GM12878 (cell line): ENCODE data around the gene OR5A1. TPM values are rescaled to one million over a fixed set of nuclear protein-coding genes. Genes with fewer than 3 reads are reported as not detected.

Source experiments
- ATAC-seq: fragments of 200-7000 bp; cut with Tn5 transposase; 3 replicates; pipeline ENCODE4 v1.9.1; 2020; ENCODE audit warnings: mild to moderate bottlenecking, moderate library complexity
- BruUV-seq: library from RNA; stranded (reverse); fragments of 400-500 nt; replicated peaks from 2 replicates; lab custom pipeline; 2021; lab: Mats Ljungman, UMichigan
- CTCF ChIA-PET: fragments of 300-600 bp; sonication (Branson Sonifier 250); formaldehyde crosslinking; extraction: SDS; loops from one replicate; lab custom pipeline; 2021; ENCODE audit warnings: inconsistent platforms; lab: Yijun Ruan, JAX
- POLR2A ChIA-PET: fragments of 350-600 bp; formaldehyde crosslinking; extraction: SDS; loops from one replicate; lab custom pipeline; 2021; ENCODE audit warnings: inconsistent platforms; lab: Charles Lee
- RAD21 ChIA-PET: fragments of 300-600 bp; sonication (Branson Sonifier 250); formaldehyde crosslinking; loops from one replicate; lab custom pipeline; 2023; ENCODE audit warnings: antibody characterized with exemption; ENCODE audit not compliant: unreplicated experiment; lab: Charles Lee
- SMC1A ChIA-PET: fragments of 300-600 bp; sonication (Branson Sonifier 250); formaldehyde crosslinking; loops from one replicate; lab custom pipeline; 2023; ENCODE audit not compliant: unreplicated experiment, uncharacterized antibody; lab: Charles Lee
- DNase-seq: peaks from one replicate; pipeline ENCODE4 v3.0.0-alpha.2; 2011; ENCODE audit warnings: low read depth, low spot score
- FAIRE-seq: peaks from 3 replicates; lab custom pipeline; 2011; peaks lifted over from hg19 to GRCh38; lab: Jason Lieb, UNC
- H2AFZ ChIP-seq: 2 replicates; pipeline ENCODE4 v1.6.0; 2011; ENCODE audit warnings: low read depth, low read length, control low read depth; ENCODE audit not compliant: control insufficient read depth
- H3K27ac ChIP-seq: 2 replicates; pipeline ENCODE4 v1.5.1; 2011; ENCODE audit warnings: control low read depth; ENCODE audit not compliant: control insufficient read depth, insufficient read depth
- H3K27me3 ChIP-seq, 2 experiments: replicated peaks in 1 of 2; 2 replicates each; pipeline versions ENCODE4 v1.6.0 to v1.6.1; 2011; ENCODE audit warnings: low read length in 1 of 2; ENCODE audit not compliant: control insufficient read depth in 2 of 2, insufficient read depth in 2 of 2
- H3K36me3 ChIP-seq, 2 experiments: 2 replicates each; pipeline ENCODE4 v1.5.1; 2011; ENCODE audit warnings: low read length in 1 of 2; ENCODE audit not compliant: control insufficient read depth in 2 of 2, insufficient read depth in 2 of 2
- H3K4me1 ChIP-seq: 2 replicates; pipeline ENCODE4 v1.6.1; 2011; ENCODE audit warnings: mild to moderate bottlenecking, low read length, moderate library complexity, mixed read lengths; ENCODE audit not compliant: control insufficient read depth, insufficient read depth
- H3K4me2 ChIP-seq: 2 replicates; pipeline ENCODE4 v1.6.0; 2011; ENCODE audit warnings: control low read depth; ENCODE audit not compliant: control insufficient read depth, insufficient read depth
- H3K4me3 ChIP-seq: fragments of 200-600 bp; sonication (generic); 2 replicates; pipeline ENCODE4 v1.5.1; 2016
- H3K79me2 ChIP-seq: 2 replicates; pipeline ENCODE4 v1.6.0; 2011; ENCODE audit warnings: low read length; ENCODE audit not compliant: control insufficient read depth, insufficient read depth
- H3K9ac ChIP-seq: 2 replicates; pipeline ENCODE4 v1.8.0; 2011; ENCODE audit warnings: low read length, control low read depth, mixed read lengths; ENCODE audit not compliant: control insufficient read depth, insufficient read depth
- H3K9me3 ChIP-seq: replicated peaks from 3 replicates; pipeline ENCODE4 v1.5.1; 2011; ENCODE audit warnings: mild to moderate bottlenecking, low read length; ENCODE audit not compliant: control insufficient read depth, insufficient read depth
- H4K20me1 ChIP-seq: 2 replicates; pipeline ENCODE4 v1.6.0; 2011; ENCODE audit not compliant: control insufficient read depth, insufficient read depth
- ATF3 ChIP-seq: IDR thresholded peaks from 2 replicates; pipeline ENCODE4 v1.6.1; 2011; ENCODE audit warnings: low read depth, mild to moderate bottlenecking, low read length, moderate library complexity, borderline replicate concordance; ENCODE audit errors: extremely low read depth
- BCLAF1 ChIP-seq: fragments of 450-650 bp; IDR thresholded peaks from 2 replicates; pipeline ENCODE4 v1.6.1; 2017; ENCODE audit warnings: antibody characterized with exemption, mild to moderate bottlenecking, moderate library complexity
- E2F4 ChIP-seq: IDR thresholded peaks from 2 replicates; pipeline ENCODE4 v1.6.1; 2012; ENCODE audit warnings: low read depth, low read length, improper control_type of control experiment
- HDGF ChIP-seq: fragments of 450-650 bp; IDR thresholded peaks from 2 replicates; pipeline ENCODE4 v1.6.1; 2016; ENCODE audit warnings: antibody characterized with exemption
- KAT2A ChIP-seq: conservative IDR thresholded peaks from 2 replicates; pipeline ENCODE4 v1.6.1; 2011; ENCODE audit warnings: low read depth, low read length; ENCODE audit not compliant: control insufficient read depth
- YBX1 ChIP-seq: fragments of 450-650 bp; IDR thresholded peaks from 2 replicates; pipeline ENCODE4 v1.6.1; 2016; ENCODE audit warnings: antibody characterized with exemption
- WGBS: methylation state at CpG from one replicate; pipeline ENCODE4 v1.1.6; 2016; ENCODE audit warnings: low lambda C conversion rate; ENCODE audit not compliant: insufficient replicate concordance, insufficient coverage; ENCODE audit errors: missing lambda C conversion rate; 5-methylcytosine and 5-hydroxymethylcytosine counted together
- in situ Hi-C: fragments of 300-500 bp; cut with MboI; formaldehyde crosslinking; loops from 9 replicates; pipeline ENCODE4 v1.14.3; 2018; ENCODE audit warnings: mixed read lengths
- intact Hi-C: fragments of 100-400 bp; cut with micrococcal nuclease; formaldehyde crosslinking; loops from one replicate; pipeline ENCODE4 v1.14.2; 2022; ENCODE audit not compliant: unreplicated experiment
- polyA plus RNA-seq, 11 experiments: library from polyadenylated mRNA; depleted of rRNA in 4 of 11; unstranded in 6 of 11; stranded (reverse) in 5 of 11; fragments of >200 nt; fragmentation: Nextera tagmentation in 4 of 11; fragmentation: Illumina TruSeq in 1 of 11; extraction: Ambion mirVana in 4 of 11; extraction: Trizol in 1 of 11; gene quantifications; 1 replicate in 1 of 11; 2 replicates in 10 of 11; pipeline versions ENCODE4 v1.2.1 to v1.2.3, GENCODE V29; 2011 to 2016; ENCODE audit warnings: inconsistent platforms in 2 of 11, missing spikeins in 2 of 11, low read depth in 1 of 11
- total RNA-seq, 4 experiments: library from RNA; depleted of rRNA in 3 of 4; stranded (reverse); fragments of >200 nt in 3 of 4; fragmentation: Illumina TruSeq in 1 of 4; extraction: Trizol in 1 of 4; gene quantifications; 2 replicates each; pipeline versions ENCODE4 v1.2.1 to v1.2.3, GENCODE V29; 2013 to 2021

OR5A1 gene
- total and polyA plus RNA-seq, 10 of the 15 experiments (the other 5 are each of a cell fraction or from before 2014, with no cell fraction given): not detected

- no peak for FAIRE-seq
- POLR2A ChIA-PET: interaction anchor here (0.6 kb wide), 1 partner anchor 152 kb away, joined by 4 read pairs; no protein-coding TSS in a partner anchor
- Histone ChIP-seq H3K4me3 (no peak overlapping the region), H2AFZ (no peak overlapping the region), H3K27ac (no peak overlapping the region), H3K79me2 (no peaks in the 10 kb centered on the region), H3K9ac (no peak overlapping the region), H4K20me1 (no peaks in the 10 kb centered on the region), H3K4me2 (no peak overlapping the region), H3K4me1 (no peaks in the 10 kb centered on the region; the same call in 1 of the 2 replicates), H3K27me3 (no peaks in the 10 kb centered on the region), H3K36me3 (no peaks in the 10 kb centered on the region), H3K9me3 (no peaks in the 10 kb centered on the region)
- DNase-seq: no peak
- in situ Hi-C loops: no loop called here
- CTCF ChIA-PET: no interaction called here
- SMC1A ChIA-PET: no interaction called here
- no peak for TF ChIP-seq HDGF
- no peak for TF ChIP-seq KAT2A
- TF ChIP-seq YBX1: no peak
- TF ChIP-seq E2F4: no peak
- intact Hi-C loops: no loop called here
- BruUV-seq: no TSS peak
- 46% methylated on average over 9 of the region's 9 CpGs for WGBS
- RAD21 ChIA-PET: no interaction called here
- no peak for ATAC-seq
Measured at GRCh38 chr11:59475176-59475575, 38.9 kb downstream of the OR5A1 start.

- H3K4me1 ChIP-seq: no peaks in the 10 kb centered on the region; the same call in 1 of the 2 replicates
- ChIA-PET POLR2A (no interaction called here), RAD21 (no interaction called here), SMC1A (no interaction called here), CTCF (no interaction called here)
- no peak overlapping the region for H3K4me2 ChIP-seq
- H3K36me3 ChIP-seq: no peaks in the 10 kb centered on the region
- TF ChIP-seq BCLAF1 (no peak), ATF3 (no peak)
- no peak overlapping the region for H3K27ac ChIP-seq
- no peak overlapping the region for H3K9ac ChIP-seq
- H4K20me1 ChIP-seq: no peaks in the 10 kb centered on the region
- H3K79me2 ChIP-seq: no peaks in the 10 kb centered on the region
- intact Hi-C loops (no loop called here), in situ Hi-C loops (no loop called here)
- no peak overlapping the region for H2AFZ ChIP-seq
- no peaks in the 10 kb centered on the region for H3K27me3 ChIP-seq
- no peaks in the 10 kb centered on the region for H3K9me3 ChIP-seq
- DNase-seq (no peak), FAIRE-seq (no peak), ATAC-seq (no peak)
- no TSS peak for BruUV-seq
- no peak overlapping the region for H3K4me3 ChIP-seq
Measured at GRCh38 chr11:59479906-59480305, 43.6 kb downstream of the OR5A1 start.
